HEK293T (cell line): Measurements from ENCODE around the gene INPP4B.

Source experiments
- CTCF ChIA-PET: fragments of 350-600 bp; formaldehyde crosslinking; extraction: SDS; loops from one replicate; lab custom pipeline; 2021; ENCODE audit warnings: antibody characterized with exemption, inconsistent platforms; lab: Yijun Ruan, JAX
- POLR2A ChIA-PET: fragments of 350-600 bp; formaldehyde crosslinking; extraction: SDS; loops from one replicate; lab custom pipeline; 2020; ENCODE audit warnings: antibody characterized with exemption, inconsistent platforms; lab: Yijun Ruan, JAX
- DNase-seq: peaks from one replicate; pipeline ENCODE4 v3.0.0; 2012; ENCODE audit warnings: mixed read lengths; ENCODE audit errors: extremely low spot score
- ARNT ChIP-seq: fragments of 450-650 bp; IDR thresholded peaks from 2 replicates; pipeline ENCODE4 v1.6.1; 2017; ENCODE audit warnings: mild to moderate bottlenecking
- BHLHE40 ChIP-seq: fragments of 450-650 bp; IDR thresholded peaks from 2 replicates; pipeline ENCODE4 v1.6.1; 2016; ENCODE audit warnings: mild to moderate bottlenecking, moderate library complexity, borderline replicate concordance
- CTBP1 ChIP-seq: fragments of 450-650 bp; IDR thresholded peaks from 2 replicates; pipeline ENCODE4 v1.6.1; 2016; ENCODE audit warnings: borderline replicate concordance
- ELF4 ChIP-seq: fragments of 450-650 bp; IDR thresholded peaks from 2 replicates; pipeline ENCODE4 v1.6.1; 2017; ENCODE audit warnings: antibody characterized with exemption
- FOXA1 ChIP-seq: fragments of 450-650 bp; IDR thresholded peaks from 2 replicates; pipeline ENCODE4 v1.6.1; 2016; ENCODE audit warnings: mild to moderate bottlenecking
- FOXK2 ChIP-seq: fragments of 450-650 bp; IDR thresholded peaks from 2 replicates; pipeline ENCODE4 v1.6.1; 2016; ENCODE audit warnings: mild to moderate bottlenecking
- FOXM1 ChIP-seq: fragments of 450-650 bp; IDR thresholded peaks from 2 replicates; pipeline ENCODE4 v1.6.1; 2017; ENCODE audit warnings: mild to moderate bottlenecking, borderline replicate concordance
- HDGF ChIP-seq: fragments of 450-650 bp; IDR thresholded peaks from 2 replicates; pipeline ENCODE4 v1.6.1; 2017; ENCODE audit warnings: antibody characterized with exemption, borderline replicate concordance
- L3MBTL2 ChIP-seq: fragments of 450-650 bp; conservative IDR thresholded peaks from 2 replicates; pipeline ENCODE4 v1.6.1; 2016; ENCODE audit warnings: mild to moderate bottlenecking
- LEF1 ChIP-seq: fragments of 450-650 bp; IDR thresholded peaks from 2 replicates; pipeline ENCODE4 v1.6.1; 2017; ENCODE audit warnings: mild to moderate bottlenecking, borderline replicate concordance
- NFRKB ChIP-seq: fragments of 450-650 bp; IDR thresholded peaks from 2 replicates; pipeline ENCODE4 v1.6.1; 2016; ENCODE audit warnings: mild to moderate bottlenecking, moderate library complexity
- SP1 ChIP-seq: fragments of 450-650 bp; IDR thresholded peaks from 2 replicates; pipeline ENCODE4 v1.6.1; 2017
- SUZ12 ChIP-seq: fragments of 450-650 bp; IDR thresholded peaks from 2 replicates; pipeline ENCODE4 v1.6.1; 2016; ENCODE audit warnings: mild to moderate bottlenecking
- TARDBP ChIP-seq: fragments of 450-650 bp; IDR thresholded peaks from 2 replicates; pipeline ENCODE4 v1.6.1; 2016
- ZNF384 ChIP-seq: fragments of 450-650 bp; IDR thresholded peaks from 2 replicates; pipeline ENCODE4 v1.6.1; 2016
- TF ChIP-seq, protein P1 (sequence below): fragments of 450-650 bp; IDR thresholded peaks from 2 replicates; pipeline ENCODE4 v1.6.1; 2016

The INPP4B gene

DNA sequence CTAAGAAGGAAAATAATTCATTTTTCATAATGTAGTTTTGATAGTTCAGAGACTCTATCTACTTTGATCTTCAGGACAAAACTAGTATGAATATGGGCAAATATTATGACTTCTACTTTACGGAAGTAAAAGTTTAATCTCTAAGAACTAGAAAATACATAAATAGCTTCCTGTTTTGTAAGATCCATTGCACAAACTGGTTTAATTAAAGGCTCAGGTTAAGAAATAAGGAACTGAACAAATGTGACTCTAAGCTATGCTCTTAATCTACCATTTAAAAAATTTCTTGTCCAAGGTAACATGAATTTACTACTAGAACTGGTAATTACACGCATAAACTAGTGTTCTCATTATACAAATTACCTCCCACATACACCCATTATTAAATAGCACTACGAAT is 360.6 kb downstream of the INPP4B start:
- POLR2A ChIA-PET = no interaction called here
- CTCF ChIA-PET = interaction anchor here (0.7 kb wide), 1 partner anchor 18 kb away, joined by 3 read pairs; no protein-coding TSS in a partner anchor
- DNase-seq = no peak
- TF ChIP-seq FOXK2 (no peak), SP1 (no peak), TARDBP (no peak), SUZ12 (no peak), ZNF384 (no peak), LEF1 (no peak), BHLHE40 (no peak), L3MBTL2 (no peak), ELF4 (no peak)

DNA sequence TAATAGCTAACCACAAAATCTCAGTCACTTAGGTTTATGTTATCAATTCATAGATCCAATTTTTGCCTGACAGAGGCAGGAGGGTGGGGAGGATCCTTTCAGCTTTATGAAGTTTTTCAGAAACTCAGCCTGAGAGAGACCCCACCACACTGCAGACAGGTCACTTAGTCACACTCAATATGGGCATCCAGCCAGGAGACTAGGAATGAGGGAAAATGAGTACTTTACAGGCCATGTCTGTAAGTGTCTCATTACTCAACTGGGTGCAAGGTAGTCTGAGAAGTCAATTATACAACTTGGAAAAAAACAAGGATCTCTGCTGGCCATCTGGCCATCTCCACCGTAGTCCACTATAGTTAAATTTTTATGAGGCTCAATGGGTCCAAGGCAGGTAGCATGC is 365.9 kb downstream of the INPP4B start:
- CTCF ChIA-PET = no interaction called here
- DNase-seq = no peak
- TF ChIP-seq LEF1 = no peak
- TF ChIP-seq NFRKB = no peak
- TF ChIP-seq HDGF = no peak
- no peak for TF ChIP-seq L3MBTL2
- no peak for TF ChIP-seq SP1
- no peak for TF ChIP-seq ZNF384
- TF ChIP-seq CTBP1 = no peak
- TF ChIP-seq TARDBP = no peak
- POLR2A ChIA-PET = no interaction called here

DNA sequence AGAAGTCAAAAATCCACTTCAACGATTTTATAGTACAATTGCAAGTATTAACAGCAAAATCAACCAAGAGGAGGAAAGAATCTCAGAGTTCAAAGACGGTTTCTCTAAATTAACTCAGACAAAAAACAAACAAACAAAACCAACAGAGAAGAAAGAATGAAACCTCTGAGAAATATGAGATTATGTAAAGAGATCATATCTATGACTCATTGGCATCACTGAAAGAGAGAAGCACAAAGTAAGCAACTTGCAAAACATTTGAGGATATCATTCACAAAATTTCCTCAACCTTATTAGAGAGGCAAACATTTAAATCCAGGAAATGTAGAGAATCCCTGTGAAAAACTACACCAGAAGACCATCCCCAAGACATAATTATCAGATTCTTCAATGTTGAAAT is 370.4 kb downstream of the INPP4B start:
- POLR2A ChIA-PET = no interaction called here
- CTCF ChIA-PET = no interaction called here
- no peak for TF ChIP-seq ARNT
- no peak for TF ChIP-seq FOXK2
- no peak for TF ChIP-seq LEF1
- TF ChIP-seq ZNF384 = no peak
- TF ChIP-seq SUZ12 = no peak
- no peak for DNase-seq

DNA sequence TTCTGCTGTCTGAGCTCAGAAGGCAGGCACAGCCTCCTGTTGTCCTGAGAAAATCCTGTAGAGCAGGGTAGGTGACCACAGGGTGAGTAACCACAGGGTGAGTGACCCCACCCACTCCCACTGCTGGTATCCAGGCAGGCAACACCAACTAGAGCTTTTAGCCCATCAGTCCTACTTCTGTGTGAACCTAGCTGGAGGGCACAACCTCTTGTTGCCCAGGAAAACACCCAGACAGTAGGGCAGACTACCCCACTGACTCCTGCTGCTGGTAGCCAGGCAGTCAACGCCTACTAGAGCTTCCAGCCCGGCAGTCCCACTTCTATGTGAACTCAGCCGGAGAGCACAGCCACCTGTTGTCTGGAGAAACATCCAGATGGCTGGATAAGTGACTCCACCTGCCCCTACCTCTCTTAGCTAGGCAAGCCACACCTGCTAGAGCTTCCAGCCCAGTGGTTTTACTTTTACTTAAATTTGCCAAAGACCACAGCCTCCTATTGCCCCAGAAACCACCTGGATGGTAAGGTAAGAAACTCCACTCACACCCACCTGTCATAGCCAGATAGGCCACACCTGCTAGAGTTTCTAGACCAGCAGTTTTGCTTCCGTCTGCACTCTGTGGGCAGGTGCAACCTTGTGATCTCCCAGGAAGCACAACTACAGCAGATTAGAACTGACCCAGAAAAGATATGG is 371.6 kb downstream of the INPP4B start:
- DNase-seq = no peak
- TF ChIP-seq CTBP1 (no peak), BHLHE40 (no peak), NFRKB (no peak), LEF1 (no peak), ELF4 (no peak), L3MBTL2 (no peak), HDGF (no peak), SP1 (no peak), ZNF384 (no peak), TARDBP (no peak), FOXK2 (no peak), ARNT (no peak), FOXA1 (no peak), FOXM1 (no peak)
- TF ChIP-seq, protein P1, sequence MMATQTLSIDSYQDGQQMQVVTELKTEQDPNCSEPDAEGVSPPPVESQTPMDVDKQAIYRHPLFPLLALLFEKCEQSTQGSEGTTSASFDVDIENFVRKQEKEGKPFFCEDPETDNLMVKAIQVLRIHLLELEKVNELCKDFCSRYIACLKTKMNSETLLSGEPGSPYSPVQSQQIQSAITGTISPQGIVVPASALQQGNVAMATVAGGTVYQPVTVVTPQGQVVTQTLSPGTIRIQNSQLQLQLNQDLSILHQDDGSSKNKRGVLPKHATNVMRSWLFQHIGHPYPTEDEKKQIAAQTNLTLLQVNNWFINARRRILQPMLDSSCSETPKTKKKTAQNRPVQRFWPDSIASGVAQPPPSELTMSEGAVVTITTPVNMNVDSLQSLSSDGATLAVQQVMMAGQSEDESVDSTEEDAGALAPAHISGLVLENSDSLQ = no peak
- POLR2A ChIA-PET = no interaction called here
- CTCF ChIA-PET = no interaction called here

DNA sequence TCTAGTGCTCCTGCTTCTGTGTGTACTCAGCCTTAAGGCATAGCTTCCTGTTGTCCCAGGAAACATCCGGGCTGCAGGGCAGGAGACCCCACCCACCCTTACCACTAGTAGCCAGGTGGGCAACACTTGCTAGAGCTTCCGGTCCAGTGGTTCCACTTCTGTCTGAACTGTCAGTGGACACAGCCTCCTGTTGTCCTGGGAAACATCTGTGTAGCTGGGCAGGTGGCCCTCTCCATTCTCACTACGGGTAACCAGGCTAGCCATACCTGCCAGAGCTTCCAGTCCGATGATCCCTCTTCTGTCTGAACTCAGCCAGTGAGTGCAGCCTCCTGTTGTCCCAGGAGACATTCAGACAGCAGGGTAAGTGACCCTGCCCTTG is 372.2 kb downstream of the INPP4B start:
- no peak for DNase-seq
- ChIA-PET CTCF (no interaction called here), POLR2A (no interaction called here)
- TF ChIP-seq BHLHE40 (no peak), ZNF384 (no peak), L3MBTL2 (no peak), TARDBP (no peak), ARNT (no peak), SP1 (no peak), ELF4 (no peak), FOXA1 (no peak)

DNA sequence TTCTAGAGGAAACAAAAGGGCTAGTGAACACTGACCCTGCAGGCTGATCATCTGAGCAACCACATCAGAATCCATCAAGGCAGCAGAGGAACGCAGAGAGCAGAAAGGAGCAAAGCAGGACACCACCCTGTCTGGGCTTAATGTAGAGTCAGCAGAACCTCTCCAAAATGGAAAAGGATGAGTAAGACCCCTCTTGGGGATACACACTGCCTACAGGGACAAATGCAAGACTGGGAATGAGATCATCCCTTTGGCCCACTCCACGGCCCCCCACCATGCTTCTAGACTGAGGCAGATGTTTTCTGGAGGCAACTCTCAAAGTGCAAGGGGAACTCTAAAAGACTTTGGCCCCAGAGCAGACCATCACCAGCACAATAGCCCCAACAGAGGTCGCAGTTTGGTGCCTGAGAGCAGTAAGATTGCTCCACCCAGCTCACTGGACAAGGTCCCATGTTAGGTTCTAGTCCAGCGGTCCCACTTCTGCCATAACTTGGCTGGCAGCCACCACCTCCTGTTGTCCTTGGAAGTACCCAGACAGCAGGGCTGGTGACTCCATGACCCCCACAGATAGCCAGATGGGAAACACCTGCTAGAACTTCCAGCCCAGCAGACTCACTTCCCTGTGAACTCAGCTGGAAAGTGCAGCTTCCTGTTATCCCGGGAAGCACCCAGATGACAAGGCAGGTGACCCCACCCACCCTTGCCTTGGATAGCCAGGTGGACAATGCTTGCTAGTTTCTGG is 372.7 kb downstream of the INPP4B start:
- CTCF ChIA-PET = no interaction called here
- POLR2A ChIA-PET = no interaction called here
- TF ChIP-seq CTBP1 (no peak), FOXM1 (no peak), FOXA1 (no peak), HDGF (no peak), BHLHE40 (no peak), L3MBTL2 (no peak)
- no peak for DNase-seq

DNA sequence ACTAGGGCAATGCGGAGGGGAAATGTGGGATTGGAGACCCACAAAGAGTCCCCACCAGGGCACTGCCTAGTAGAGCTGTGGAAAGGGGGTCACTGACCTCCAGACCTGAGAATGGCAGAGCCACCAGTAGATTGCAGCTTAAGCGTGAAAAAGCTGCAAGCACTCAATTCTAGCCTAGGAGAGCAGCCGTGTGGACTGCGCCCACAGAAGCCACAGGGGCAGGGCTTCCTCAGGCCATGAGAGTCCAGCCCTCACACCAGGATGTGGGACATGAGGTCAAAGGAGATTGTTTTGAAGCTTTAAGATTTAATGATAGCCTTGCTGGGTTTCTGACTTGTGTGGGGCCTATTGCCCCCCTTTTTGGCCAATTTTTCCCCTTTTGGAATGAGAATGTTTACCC is 379.0 kb downstream of the INPP4B start:
- POLR2A ChIA-PET = no interaction called here
- TF ChIP-seq CTBP1 (no peak), BHLHE40 (no peak), ELF4 (no peak), FOXK2 (no peak), ARNT (no peak), HDGF (no peak), SP1 (no peak), L3MBTL2 (no peak), NFRKB (no peak), FOXA1 (no peak), FOXM1 (no peak), TARDBP (no peak), SUZ12 (no peak), LEF1 (no peak), ZNF384 (no peak)
- TF ChIP-seq, protein P1 = no peak
- CTCF ChIA-PET = no interaction called here
- no peak for DNase-seq
